UCSD-AML1 (cell line): ENCODE data around the gene RAB4B.
"Not testable (repeated sequence)": the region's sequence is repeated elsewhere in the genome, so short reads cannot be mapped to it uniquely, and the experiment has no call there.

Experiments
- DNase-seq: peaks from one replicate; lab custom pipeline; 2025; ENCODE audit not compliant: unreplicated experiment; lab: John Stamatoyannopoulos, UW

RAB4B gene

DNA sequence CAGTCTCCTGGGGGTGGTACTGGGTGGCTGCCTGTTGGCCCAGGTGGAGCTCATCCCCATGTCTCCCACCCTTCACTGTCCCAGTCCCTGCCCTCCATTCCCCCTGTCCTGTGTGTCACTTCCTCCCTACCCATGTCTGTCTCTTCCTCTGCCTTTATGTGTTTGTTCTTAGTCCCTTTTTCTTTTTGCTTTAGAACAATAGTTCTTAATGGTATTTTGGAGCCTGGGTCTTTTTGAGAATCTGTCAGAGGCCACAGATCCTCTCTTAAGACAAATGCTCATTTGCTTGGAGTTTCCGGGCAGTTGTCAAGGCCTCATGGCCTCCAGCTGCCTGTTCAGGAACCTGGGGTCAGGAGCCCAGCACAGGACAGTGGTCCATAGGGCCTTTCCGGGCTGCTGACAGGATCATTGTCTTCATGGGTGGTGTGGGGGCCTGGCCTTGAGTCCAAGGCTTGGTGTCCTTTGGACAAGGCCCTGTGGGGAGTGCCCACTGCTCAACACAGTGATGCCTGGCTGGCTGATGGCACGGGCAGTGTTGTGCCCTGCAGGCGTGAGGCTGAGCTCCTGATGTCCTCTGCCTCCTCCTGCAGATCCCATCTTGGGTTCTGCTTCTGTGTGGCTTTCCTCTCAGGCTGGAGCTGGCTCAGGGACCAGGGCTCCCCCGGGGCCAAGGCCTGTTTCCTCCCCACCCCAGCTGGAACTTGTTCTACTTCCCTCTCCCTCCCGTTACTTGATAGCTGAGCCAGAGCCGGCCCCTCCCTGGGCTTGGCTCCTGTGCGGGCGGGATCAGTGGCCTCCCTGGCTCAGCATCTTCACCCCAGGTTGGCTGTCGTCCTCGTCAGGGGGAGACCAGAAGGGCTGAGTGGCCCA lies 24.5 kb downstream of the RAB4B start:
- DNase-seq: peak; percentile 40

DNA sequence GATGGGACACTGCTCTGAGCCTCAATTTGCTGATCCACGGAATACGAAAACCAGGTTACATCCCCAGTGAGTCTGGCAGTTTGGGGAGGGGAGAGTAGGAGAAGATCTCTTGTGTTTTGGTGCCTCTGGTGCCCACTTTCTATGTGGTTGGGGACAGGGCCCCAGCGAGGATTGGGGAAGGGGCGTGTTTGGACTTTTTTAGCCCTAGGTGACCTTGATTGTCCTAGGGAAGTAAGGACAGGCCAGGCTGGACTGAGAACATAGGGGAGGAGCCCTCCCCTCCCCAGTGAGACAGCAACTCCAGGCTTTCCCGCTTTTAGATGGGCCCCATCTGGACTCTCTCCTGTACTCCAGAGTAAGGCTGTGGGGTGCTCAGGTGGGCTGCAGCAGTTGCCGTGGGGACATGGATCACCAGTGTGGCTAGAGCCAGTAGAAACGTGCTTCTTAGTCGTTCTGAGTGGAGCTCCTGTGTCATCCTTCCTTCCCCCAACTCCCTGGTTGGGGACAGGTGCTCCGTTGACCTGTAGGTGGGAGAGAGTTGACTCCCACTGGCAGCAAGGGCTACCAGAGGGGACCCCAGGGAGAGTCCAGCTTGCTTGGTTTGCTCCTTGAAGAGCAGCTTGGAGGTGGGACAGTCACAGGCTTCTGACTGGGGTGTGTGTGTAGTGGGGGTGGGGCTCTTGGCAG lies 25.3 kb downstream of the RAB4B start:
- DNase-seq: no peak

DNA sequence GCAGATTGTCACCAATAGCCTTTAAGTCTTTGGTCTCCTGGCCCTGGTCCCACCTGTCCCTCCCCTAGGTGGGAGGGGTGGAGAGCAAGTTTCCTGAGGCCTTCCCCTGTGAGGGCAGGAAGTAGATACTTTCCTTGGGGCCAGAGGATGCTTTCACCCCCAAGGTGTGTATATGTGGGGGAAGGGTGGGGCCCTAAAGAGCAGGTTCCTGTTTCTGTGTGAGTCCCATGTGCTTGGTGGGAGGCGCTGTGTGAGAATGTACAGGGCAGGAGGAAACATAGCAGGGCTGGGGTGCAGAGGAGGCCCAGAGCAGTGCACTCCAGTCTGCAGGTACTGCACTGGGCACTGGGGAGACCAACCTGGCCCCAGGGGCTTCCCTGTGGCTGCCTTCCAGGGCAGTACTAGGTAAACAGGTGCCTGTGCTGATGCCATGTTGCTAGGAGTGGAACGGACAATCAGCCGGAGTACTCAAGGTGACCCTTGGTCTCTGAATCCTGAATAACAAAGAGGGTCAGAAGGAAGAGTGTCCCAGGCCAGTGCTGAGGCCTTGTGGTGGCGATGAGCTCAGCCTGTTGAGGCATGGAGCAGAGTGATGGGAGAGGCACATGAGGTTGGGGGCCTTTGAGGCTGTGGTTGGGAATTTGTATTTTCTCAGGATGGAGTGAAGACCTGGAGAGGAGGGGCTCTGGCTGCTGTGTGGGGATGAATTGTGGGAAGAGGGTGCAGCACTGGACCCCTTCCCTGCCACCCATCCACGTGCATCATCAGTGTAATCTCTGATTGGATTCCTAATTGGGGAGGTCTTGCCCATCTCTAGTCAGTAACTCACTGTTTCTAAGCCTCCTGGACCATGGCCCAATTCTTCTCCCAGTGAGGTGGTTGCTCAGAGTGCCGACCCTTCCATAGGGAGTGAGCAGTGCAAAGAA lies 26.1 kb downstream of the RAB4B start:
- no peak for DNase-seq

DNA sequence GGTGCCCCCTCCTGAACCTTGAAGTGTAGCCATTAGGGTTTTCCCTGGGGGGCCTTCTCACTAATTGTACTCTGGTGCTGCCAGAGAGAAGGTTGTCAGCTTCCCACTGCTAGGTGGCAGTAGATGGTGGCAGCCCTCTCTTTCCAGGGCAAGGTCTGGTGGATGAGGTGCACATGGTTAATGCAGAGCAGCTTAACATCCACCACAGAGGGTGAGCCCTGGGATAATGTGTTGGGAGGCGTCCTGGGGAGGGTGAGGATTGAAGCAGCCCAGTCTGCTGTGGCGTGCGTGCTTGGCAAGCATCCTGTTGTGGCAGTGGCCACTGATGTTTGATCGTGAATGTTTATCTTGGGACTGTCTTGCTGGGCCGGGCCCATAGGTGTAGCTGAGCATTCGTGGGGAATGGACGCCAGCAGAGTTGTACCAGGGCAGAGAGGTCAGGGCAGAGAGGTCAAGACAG lies 26.8 kb downstream of the RAB4B start:
- DNase-seq: no peak

DNA sequence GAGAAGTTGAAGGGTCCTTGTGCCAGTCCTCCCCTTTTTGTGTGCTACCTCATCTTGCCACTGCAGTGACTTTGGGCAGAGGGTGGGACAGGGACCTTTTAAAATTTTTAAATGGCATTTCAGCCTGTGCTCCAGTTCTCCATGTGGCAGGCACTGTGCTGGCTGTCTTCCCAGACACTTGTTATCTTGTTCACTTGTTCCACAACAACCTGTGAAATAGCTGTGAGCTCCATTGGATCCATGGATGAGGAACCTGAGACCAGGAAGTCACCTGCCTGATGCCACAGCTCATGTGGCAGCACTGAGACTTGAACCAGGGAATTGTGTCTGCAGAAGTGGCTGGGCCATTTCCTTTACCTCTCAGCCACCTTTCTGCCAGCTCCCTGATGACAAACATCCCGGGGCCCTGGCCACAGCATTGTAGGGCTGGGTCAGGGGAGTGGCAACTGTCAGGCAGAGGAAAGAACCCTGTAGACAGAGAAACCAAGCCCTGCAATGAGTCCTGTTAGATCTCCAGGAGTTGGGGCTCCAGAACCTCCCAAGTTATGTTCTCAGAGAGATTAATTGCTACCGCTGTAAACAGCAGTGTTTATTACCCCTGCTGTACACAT lies 27.3 kb downstream of the RAB4B start:
- DNase-seq: no peak

DNA sequence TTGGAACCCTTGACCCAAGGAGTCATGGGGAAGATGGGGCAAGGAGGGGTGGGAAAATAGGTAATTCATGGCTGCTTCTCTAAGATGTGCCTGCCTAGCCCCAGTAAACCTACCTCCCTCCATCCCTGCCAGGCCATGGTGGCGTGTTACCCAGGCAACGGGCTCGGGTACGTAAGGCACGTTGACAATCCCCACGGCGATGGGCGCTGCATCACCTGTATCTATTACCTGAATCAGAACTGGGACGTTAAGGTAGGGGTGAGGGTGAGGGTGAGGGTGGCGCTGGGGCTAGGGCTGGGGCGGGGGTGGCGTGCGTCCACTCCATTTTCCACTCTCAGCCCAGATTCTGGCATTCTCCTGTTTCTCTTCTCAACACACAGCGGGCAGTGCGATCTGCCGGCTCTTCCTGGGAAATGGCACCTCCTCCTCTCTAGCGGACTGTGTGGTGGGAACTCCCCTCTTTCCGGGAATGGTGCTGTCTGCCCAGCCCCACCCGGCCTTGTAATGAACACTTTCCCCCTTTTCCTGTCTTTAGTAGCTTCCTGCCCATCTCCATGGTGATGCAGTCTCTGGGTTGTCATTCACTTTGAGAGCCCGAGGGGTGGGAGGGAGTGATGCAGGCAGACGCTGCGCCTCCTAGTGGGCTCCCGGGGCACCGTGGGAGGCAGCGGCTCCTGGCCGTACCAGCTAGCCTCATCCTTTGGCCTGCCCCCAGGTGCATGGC lies 28.5 kb downstream of the RAB4B start:
- DNase-seq: peak; percentile 59

DNA sequence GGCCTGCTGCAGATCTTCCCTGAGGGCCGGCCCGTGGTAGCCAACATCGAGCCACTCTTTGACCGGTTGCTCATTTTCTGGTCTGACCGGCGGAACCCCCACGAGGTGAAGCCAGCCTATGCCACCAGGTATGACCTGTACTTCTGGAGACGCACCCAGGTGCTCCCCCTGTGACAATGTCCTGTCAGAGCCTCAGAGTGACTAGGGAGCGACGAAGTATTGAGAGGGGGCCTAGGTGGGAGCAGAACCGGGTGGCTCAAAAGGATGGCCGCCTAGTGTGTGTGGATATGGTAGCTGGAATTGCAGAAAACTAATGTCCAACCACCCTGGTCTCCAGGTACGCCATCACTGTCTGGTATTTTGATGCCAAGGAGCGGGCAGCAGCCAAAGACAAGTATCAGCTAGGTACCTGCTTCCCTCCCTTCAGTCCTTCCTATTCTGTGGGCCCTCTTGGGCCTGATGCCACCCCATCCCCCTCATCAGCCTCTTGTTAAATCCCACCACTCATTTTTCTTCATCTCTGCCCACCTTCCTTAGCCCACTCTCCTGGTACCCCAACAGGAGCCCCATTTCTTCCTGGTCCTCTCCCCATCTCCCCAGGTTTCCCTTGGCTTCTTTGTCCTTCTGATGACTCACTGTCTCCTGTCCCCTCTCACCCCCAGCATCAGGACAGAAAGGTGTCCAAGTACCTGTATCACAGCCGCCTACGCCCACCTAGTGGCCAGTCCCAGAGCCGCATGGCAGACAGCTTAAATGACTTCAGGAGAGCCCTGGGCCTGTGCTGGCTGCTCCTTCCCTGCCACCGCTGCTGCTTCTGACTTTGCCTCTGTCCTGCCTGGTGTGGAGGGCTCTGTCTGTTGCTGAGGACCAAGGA lies 29.3 kb downstream of the RAB4B start:
- DNase-seq: no peak

DNA sequence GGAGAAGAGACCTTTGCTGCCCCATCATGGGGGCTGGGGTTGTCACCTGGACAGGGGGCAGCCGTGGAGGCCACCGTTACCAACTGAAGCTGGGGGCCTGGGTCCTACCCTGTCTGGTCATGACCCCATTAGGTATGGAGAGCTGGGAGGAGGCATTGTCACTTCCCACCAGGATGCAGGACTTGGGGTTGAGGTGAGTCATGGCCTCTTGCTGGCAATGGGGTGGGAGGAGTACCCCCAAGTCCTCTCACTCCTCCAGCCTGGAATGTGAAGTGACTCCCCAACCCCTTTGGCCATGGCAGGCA lies 29.9 kb downstream of the RAB4B start:
- DNase-seq: no peak

DNA sequence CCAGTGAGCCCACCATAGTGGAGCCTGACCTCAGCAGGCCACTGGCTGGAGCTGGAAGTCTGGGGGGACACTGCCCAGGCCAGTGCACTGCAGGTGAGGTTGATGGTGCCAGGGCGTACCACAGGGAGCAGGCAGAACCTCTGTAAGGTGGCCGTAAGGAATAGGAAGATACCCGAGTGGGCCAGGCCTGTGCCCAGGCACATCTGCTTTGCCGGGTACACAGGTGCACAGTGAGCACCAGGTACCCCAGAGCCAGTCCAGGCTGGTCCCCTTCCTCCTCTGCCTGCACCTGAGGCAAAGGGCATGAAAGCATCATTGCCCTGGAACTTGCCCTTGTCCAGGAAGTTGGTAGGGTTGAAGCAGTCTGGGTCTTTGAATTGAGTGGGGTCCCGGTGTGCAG lies 30.4 kb downstream of the RAB4B start:
- DNase-seq: no peak

DNA sequence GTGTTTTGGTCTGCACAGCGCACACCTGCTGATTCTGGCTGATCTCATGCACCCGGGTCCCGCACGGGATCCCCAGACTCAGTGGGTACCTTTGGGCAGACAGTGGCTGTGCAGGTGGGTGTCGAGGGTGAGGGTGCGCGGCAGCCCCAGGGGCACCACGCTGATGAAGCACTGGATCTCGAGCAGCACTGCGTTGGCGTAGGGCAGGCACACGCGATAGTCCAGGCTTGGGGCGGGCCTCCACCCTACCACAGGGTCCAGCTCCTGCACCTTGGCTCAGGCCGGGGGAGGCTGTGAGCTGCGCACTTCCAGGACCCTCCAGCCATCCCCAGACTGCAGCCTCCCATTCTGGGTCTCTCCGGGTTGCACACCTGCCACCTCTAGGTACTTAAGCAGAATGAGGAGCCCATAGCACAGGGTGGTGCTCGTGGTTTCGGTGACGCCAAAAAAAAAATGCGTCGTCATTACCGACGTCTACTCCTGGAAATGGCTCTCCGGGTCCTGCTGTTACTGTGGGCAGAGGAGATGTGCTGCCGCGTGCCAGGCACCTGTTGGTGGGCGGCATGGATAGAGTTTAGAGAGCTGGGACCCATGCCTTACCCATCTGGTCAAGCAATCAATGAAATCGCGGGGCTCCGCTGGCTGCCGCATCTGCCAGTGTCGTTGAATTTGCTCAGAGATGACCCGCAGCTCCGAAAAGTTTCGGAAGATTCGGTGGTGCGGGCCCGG lies 31.5 kb downstream of the RAB4B start:
- DNase-seq: no peak

DNA sequence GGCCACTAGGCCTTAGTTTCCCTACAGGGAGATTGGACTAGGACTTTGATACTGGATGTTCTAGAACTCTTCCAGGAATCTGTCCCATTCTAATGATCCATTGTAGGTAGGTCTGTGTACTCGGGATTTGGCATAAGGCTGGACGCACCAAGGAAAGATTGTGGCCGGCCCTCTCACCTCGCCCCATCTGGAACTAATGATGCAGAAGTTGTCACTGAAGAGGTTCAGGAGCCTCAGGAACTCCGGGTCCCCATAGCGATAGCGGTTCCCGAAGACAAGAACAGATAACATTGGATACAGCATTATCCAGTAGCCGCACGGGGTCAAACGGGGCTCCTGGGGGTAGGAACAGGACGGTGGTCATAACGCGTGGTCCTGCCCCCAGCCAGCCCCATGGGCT lies 32.1 kb downstream of the RAB4B start:
- no peak for DNase-seq

DNA sequence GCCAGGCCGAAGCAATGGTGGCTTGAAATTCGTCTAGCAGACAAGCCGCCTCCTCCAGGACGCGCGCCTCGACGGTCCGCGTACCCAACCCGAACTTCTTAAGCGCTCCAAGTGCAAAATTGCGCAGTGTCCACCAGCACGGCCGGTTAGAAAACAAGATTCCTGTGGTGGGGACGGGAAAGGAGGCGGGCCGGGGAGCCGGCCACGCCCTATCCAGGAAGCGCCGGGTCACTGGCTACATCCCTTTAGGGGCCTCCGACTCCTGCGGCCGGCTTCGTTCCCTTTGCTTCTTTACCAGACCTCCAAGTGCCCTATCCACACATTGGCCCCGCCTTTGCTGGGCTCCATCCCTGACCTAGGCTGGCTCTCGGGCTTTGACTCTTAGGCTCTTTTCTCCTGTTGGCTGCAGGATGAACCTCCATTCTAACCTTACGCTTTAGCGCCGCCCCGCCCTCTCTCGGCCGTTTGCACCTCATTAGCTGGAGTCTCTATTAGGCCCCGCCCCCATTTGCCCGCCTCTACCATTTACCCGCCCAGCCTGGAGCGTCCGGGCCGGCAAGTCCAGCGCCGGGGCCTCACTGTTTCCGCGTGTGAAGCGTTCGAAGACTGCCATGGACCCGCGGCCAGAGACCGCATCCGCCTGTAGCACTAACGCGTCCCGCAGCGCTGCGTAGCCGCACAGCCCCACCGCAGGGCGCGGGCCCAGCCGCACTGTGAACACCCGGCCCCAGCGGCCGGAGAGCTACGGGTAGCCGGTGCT lies 32.8 kb downstream of the RAB4B start:
- DNase-seq: peak; percentile 72

DNA sequence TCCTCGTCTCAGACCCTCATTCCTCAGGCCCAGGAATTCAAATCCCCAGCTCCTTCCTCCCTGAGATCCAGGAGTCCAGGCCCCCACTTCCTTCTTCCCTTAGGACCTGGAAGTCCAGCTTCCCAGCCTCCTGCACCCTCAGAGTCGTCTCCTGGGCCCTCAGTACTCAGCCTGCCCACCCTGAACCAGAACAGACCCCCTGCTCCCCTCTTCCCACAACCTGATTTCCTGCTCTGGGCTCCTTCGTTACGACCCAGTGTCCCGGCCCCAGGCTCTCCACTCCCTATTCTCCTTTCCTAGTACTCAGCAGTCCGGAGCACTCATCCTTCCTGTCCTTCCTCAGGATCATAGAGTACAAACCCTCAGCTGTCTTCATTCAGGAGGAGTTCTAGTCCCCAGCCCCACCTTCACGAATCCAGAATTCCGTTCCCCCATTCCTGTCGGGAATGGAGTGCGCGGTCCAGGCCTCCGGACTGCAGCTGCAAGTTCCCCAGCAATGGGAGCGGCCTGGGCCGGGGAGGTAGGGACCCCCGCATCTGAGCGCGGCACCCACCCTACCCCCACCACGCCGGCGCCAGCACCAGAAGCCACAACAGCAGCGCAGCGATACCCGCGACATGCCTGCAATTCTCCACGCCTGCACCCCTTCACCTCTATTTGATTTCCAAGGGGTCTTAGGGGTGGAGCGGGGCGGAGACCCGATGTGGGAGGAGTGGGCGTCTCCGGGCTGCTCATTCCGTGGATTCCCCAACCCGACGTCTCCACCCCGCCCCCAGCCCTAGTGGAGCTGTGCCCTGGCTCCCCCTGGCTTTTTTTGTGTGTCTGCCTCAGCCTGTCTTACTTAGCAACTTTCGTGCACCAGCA lies 33.7 kb downstream of the RAB4B start:
- no peak for DNase-seq

DNA sequence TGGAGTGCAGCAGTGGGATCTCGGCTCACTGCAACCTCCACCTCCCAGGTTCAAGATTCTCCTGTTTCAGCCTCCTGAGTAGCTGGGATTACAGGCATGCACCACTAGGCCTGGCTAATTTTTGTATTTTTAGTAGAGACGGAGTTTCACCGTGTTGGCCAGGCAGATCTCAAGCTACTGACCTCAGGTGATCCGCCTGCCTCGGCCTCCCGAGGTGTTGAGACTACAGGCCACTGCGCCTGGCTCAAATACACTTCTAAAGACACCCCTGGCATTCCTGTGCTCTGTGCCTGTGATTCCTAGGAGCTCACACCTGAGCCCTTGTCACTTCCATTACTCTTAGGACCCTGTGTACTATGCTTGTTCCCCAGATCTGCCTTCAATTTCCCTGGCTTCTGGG lies 34.5 kb downstream of the RAB4B start:
- not testable (repeated sequence) for DNase-seq

DNA sequence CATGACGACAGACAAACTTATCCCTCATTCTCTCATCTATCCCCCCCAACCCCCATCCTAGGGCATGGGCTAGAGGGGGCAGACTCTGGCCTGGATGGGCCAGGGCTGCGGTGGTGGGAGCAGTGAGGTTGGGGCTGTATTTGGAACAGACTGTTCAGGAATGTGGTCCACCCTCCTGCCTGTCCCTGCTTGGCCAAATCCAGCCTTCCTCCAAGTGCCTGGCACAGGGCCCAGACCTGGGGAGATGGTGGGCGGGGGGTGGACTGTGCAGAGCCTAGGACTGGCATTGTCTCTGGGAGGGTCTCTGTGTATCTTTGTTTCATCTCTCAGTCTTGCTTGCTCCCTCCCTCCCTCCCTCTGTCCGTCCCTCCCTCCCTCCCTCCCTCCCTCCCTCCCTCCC lies 35.1 kb downstream of the RAB4B start:
- DNase-seq: no peak

DNA sequence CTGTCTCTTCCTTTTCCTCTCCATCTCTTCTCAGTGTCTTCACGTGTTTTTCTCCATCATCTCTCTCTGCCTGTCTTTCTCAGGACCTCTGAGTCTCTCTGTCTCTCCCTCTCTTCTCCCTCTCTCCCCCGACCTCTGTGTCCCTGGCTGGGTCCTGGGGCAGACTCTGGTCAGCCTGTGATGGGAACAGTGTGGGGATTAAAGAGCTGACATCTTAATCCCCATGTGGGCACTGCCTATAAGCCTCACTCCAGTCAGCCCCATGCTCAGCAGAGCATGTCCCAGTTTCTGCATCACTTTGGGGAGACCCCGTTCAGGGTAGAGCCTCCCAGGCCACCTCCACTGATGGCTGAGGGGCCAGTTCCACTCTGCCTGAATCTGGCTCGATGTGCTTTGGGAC lies 37.2 kb downstream of the RAB4B start:
- no peak for DNase-seq
